Measurements from ENCODE around the gene ELFN2. TPM values are rescaled to one million over a fixed set of nuclear protein-coding genes. Genes with fewer than 3 reads are reported as not detected.

ELFN2 gene
- total RNA-seq, 2 experiments from 2014 or later: 0.63 to 1.8 TPM

DNA sequence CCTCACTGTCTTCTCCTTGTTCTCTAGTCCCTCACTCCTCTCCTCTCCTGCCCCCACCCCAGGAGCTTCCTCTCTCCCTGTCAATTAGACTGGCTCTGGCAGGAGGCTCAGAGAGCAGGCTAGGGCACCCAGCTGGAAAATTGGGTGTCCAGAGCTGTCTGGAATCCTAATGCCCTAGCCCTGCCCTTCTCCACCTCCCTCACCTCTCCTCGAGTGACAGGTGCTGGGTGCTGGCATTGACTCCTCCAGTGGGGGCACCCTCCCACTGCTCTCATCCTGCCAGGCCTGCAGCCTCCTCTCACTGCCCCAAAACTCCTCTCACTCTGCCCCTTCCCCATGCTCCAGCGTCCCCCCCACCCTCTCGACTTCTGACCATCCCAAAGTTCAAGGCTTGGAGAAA is 76.0 kb downstream of the ELFN2 start:
- DNase-seq (ENCODE audit: low spot score): peak; percentile 39
- Histone ChIP-seq H3K4me1 (ENCODE audit: insufficient read depth, low read length, poor library complexity, severe bottlenecking) (no peaks in the 10 kb centered on the region), H3K36me3 (ENCODE audit: insufficient read depth, low read length) (no peaks in the 10 kb centered on the region), H3K9me2 (ENCODE audit: insufficient read depth, low read length) (no peaks in the 10 kb centered on the region), H4K20me1 (ENCODE audit: insufficient read depth, low read length) (no peaks in the 10 kb centered on the region), H3K9me3 (ENCODE audit: low read length) (no peaks in the 10 kb centered on the region), H3K27ac (ENCODE audit: low read depth, low read length, poor library complexity, severe bottlenecking) (no peak overlapping the region), H3K79me2 (ENCODE audit: insufficient read depth, low read depth, low read length) (no peaks in the 10 kb centered on the region), H3K4me3 (ENCODE audit: low read depth, low read length, poor library complexity, severe bottlenecking) (no peak overlapping the region), H2AFZ (ENCODE audit: low read length) (no peak overlapping the region), H3K4me2 (ENCODE audit: low read length) (no peak overlapping the region)
- CTCF ChIA-PET (ENCODE audit: unreplicated experiment): no interaction called here
- no TSS peak for BruUV-seq (replicated peaks)
- TF ChIP-seq, protein P1, sequence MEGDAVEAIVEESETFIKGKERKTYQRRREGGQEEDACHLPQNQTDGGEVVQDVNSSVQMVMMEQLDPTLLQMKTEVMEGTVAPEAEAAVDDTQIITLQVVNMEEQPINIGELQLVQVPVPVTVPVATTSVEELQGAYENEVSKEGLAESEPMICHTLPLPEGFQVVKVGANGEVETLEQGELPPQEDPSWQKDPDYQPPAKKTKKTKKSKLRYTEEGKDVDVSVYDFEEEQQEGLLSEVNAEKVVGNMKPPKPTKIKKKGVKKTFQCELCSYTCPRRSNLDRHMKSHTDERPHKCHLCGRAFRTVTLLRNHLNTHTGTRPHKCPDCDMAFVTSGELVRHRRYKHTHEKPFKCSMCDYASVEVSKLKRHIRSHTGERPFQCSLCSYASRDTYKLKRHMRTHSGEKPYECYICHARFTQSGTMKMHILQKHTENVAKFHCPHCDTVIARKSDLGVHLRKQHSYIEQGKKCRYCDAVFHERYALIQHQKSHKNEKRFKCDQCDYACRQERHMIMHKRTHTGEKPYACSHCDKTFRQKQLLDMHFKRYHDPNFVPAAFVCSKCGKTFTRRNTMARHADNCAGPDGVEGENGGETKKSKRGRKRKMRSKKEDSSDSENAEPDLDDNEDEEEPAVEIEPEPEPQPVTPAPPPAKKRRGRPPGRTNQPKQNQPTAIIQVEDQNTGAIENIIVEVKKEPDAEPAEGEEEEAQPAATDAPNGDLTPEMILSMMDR (conservative IDR thresholded peaks at IDR 0.05; ENCODE audit: low read length): peak; percentile 38; the same call in 1 of the 2 replicates
- TF ChIP-seq EZH2phosphoT487 (IDR thresholded peaks at IDR 0.05; ENCODE audit: borderline replicate concordance, low read depth, low read length): no peak
- intact Hi-C loops (cut with micrococcal nuclease; ENCODE audit: unreplicated experiment): no loop called here
- POLR2A ChIA-PET: no interaction called here

DNA sequence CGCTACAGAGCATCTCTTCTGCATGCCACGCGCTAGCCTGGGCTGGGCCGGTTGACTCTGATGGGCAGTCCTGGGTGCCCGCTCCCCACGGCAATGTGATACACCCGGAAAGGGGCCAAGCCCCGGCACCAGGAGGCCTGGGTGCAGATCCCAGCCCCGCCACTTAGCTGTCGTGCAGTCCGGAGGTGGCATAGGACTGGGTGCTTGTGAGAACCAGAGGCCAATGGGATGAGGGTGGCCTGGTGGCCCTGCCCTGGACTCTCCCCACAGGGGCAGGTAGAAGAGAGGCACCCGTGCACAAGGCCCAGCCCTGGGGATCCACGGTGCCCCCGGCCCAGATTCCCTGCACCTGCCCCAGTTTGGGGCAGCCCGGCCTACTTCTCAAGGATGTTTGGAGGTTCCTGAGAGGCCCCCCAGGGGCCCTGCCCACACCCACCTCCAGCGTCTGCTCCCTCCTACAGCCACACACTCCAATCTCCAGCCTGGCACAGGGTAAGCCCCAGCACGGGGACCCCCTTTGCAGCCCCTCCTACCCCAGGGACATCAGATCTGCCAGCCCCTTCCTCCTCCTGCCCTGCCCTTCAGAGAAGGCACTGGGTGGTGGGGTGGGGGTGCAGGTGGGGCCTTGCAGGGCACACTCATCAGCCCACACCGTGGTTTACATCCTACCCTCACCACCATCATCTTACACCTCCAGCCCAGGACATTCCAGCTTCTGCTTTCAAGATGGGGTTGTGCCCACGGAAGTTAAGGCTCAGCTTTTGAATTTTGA is 78.0 kb downstream of the ELFN2 start:
- Histone ChIP-seq H3K36me3 (ENCODE audit: insufficient read depth, low read length) (no peaks in the 10 kb centered on the region), H4K20me1 (ENCODE audit: insufficient read depth, low read length) (no peaks in the 10 kb centered on the region), H3K4me1 (ENCODE audit: insufficient read depth, low read length, poor library complexity, severe bottlenecking) (no peaks in the 10 kb centered on the region), H3K27ac (ENCODE audit: low read depth, low read length, poor library complexity, severe bottlenecking) (no peak overlapping the region), H3K9me3 (ENCODE audit: low read length) (no peaks in the 10 kb centered on the region), H3K4me3 (ENCODE audit: low read depth, low read length, poor library complexity, severe bottlenecking) (no peak overlapping the region), H3K9me2 (ENCODE audit: insufficient read depth, low read length) (no peaks in the 10 kb centered on the region), H3K79me2 (ENCODE audit: insufficient read depth, low read depth, low read length) (no peaks in the 10 kb centered on the region), H3K4me2 (ENCODE audit: low read length) (no peak overlapping the region), H2AFZ (ENCODE audit: low read length) (no peak overlapping the region)
- ChIA-PET CTCF (ENCODE audit: unreplicated experiment) (interaction anchor here (0.6 kb wide), 2 partner anchors 259 to 290 kb away, joined by 3 to 5 read pairs; partner anchors contain the start of genes GGA1 and SH3BP1), POLR2A (no interaction called here)
- BruUV-seq (replicated peaks): no TSS peak
- intact Hi-C loops (cut with micrococcal nuclease; ENCODE audit: unreplicated experiment): no loop called here
- no peak for DNase-seq (ENCODE audit: low spot score)
- TF ChIP-seq, protein P1 (conservative IDR thresholded peaks at IDR 0.05; ENCODE audit: low read length): no peak
- TF ChIP-seq EZH2phosphoT487 (IDR thresholded peaks at IDR 0.05; ENCODE audit: borderline replicate concordance, low read depth, low read length): no peak

DNA sequence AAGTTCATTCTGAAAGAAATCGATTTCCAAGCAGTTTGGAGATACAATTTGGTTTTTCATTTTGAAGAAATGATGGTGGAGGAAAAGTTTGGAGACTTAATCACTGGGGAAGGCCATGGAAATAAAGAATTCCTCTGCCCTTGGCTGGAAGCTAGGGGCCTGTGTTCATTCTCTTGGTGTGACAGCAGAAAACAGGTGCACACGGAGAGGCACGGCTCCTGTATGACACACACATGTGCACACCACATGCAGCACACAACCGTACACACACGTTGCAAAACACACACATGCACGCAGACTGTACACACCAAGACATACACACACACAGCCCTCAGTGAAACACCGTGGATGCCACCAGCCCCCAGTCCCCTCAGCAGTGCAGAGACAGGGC is 80.8 kb downstream of the ELFN2 start:
- no peak for TF ChIP-seq EZH2phosphoT487 (IDR thresholded peaks at IDR 0.05; ENCODE audit: borderline replicate concordance, low read depth, low read length)
- TF ChIP-seq, protein P1 (conservative IDR thresholded peaks at IDR 0.05; ENCODE audit: low read length): no peak
- intact Hi-C loops (cut with micrococcal nuclease; ENCODE audit: unreplicated experiment): no loop called here
- no peaks in the 10 kb centered on the region for H4K20me1 ChIP-seq (ENCODE audit: insufficient read depth, low read length)
- no peak overlapping the region for H3K27ac ChIP-seq (ENCODE audit: low read depth, low read length, poor library complexity, severe bottlenecking)
- no peaks in the 10 kb centered on the region for H3K79me2 ChIP-seq (ENCODE audit: insufficient read depth, low read depth, low read length)
- no peaks in the 10 kb centered on the region for H3K9me3 ChIP-seq (ENCODE audit: low read length)
- no peaks in the 10 kb centered on the region for H3K36me3 ChIP-seq (ENCODE audit: insufficient read depth, low read length)
- no peak overlapping the region for H3K4me3 ChIP-seq (ENCODE audit: low read depth, low read length, poor library complexity, severe bottlenecking)
- no peak overlapping the region for H2AFZ ChIP-seq (ENCODE audit: low read length)
- H3K9me2 ChIP-seq (ENCODE audit: insufficient read depth, low read length): no peaks in the 10 kb centered on the region
- no peak overlapping the region for H3K4me2 ChIP-seq (ENCODE audit: low read length)
- CTCF ChIA-PET (ENCODE audit: unreplicated experiment): no interaction called here
- no peak for DNase-seq (ENCODE audit: low spot score)
- H3K4me1 ChIP-seq (ENCODE audit: insufficient read depth, low read length, poor library complexity, severe bottlenecking): no peaks in the 10 kb centered on the region
- POLR2A ChIA-PET: interaction anchor here (0.7 kb wide), 1 partner anchor 224 kb away, joined by 3 read pairs; no protein-coding TSS in a partner anchor
- BruUV-seq (replicated peaks): no TSS peak

All from OCI-LY7 (cell line).